Body of pancreas (tissue), 4 donors: ENCODE data around the gene GTPBP3.

Experiments
- CTCF ChIP-seq, 7 experiments: fragments of 450-650 bp in 4 of 7; fragments of 200-600 bp in 3 of 7; sonication (generic) in 3 of 7; IDR thresholded peaks; one replicate each; pipeline ENCODE4 v1.5.1; 2016 to 2019; ENCODE audit warnings: antibody characterized with exemption in 7 of 7
- POLR2A ChIP-seq, 3 donors: fragments of 450-650 bp; IDR thresholded peaks; one replicate each; pipeline ENCODE4 v1.6.1; 2016; ENCODE audit warnings: antibody characterized with exemption in 3 of 3, mild to moderate bottlenecking in 2 of 3

GRCh38 chr19:17324357-17325114 is 12.8 kb upstream of the GTPBP3 start:
- TF ChIP-seq CTCF (IDR thresholded peaks at IDR 0.05) (no peak), POLR2A (IDR thresholded peaks at IDR 0.05) (no peak)
